Sigmoid colon (tissue), 4 donors: ENCODE results near the gene PCSK7.

Experiments
- EP300 ChIP-seq, 4 donors: sonication (generic); formaldehyde crosslinking; IDR thresholded peaks; one replicate each; pipeline ENCODE4 v1.6.1; 2017; ENCODE audit warnings: antibody characterized with exemption in 4 of 4
- POLR2A ChIP-seq, 2 donors: fragments of 450-650 bp; IDR thresholded peaks; one replicate each; pipeline ENCODE4 v1.6.1; 2016; ENCODE audit warnings: antibody characterized with exemption in 2 of 2, mild to moderate bottlenecking in 2 of 2, moderate library complexity in 2 of 2
- POLR2AphosphoS5 ChIP-seq, 4 donors: sonication (generic); formaldehyde crosslinking; IDR thresholded peaks; one replicate each; pipeline ENCODE4 v1.6.1; 2017; ENCODE audit warnings: antibody characterized with exemption in 4 of 4
- TF ChIP-seq, protein P1 (sequence below), 4 experiments: fragments of 450-650 bp in 3 of 4; fragments of 200-600 bp in 1 of 4; IDR thresholded peaks; one replicate each; pipeline ENCODE4 v1.5.1; 2016 to 2019; ENCODE audit warnings: antibody characterized with exemption in 4 of 4, mild to moderate bottlenecking in 3 of 4, moderate library complexity in 2 of 4

DNA sequence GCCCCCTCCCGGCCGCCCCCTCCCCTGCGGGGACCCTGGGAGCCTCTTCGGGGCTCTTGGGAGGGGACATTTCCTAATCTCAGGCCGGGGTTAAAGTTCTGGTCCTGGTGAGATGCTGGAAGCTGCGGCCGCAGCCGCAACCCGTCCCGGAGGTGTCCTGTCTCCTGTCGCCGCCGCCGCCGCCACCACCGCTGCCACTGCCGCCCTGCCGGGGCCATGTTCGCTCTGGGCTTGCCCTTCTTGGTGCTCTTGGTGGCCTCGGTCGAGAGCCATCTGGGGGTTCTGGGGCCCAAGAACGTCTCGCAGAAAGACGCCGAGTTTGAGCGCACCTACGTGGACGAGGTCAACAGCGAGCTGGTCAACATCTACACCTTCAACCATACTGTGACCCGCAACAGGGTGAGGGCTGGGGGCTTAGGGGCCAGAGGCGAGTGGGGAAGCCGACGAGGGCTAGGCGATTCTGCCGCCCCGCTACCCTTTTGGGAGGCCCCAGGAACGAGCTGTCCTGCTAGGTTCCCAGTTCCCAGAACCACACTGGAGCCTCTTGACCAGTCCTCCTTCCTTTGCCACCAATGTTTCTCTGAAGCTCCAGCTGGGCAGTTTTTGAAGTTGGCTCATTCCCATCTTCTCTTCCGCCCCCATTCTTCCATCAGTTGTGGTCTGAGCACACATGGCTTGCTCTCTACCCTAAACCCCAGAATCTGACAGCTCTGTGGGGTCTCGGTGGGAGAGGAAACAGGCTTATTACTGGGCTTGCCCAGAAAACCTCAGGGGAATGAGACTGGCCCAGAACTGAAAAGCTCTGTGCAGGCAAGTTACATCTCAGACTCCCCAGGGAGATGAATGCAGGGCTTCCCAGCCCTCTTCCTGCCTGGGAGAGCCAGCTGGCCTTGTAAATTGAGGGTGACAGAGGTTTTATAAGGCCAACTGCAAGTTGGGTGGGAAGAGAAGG is 52.5 kb downstream of the PCSK7 start:
- TF ChIP-seq POLR2A (IDR thresholded peaks at IDR 0.05) (peak in 1 of 2 donors; percentile 16), POLR2AphosphoS5 (IDR thresholded peaks at IDR 0.05) (peak in 3 of 4 donors; percentile 4 to 43 (median 40)), EP300 (IDR thresholded peaks at IDR 0.05) (no peak)
- TF ChIP-seq, protein P1, sequence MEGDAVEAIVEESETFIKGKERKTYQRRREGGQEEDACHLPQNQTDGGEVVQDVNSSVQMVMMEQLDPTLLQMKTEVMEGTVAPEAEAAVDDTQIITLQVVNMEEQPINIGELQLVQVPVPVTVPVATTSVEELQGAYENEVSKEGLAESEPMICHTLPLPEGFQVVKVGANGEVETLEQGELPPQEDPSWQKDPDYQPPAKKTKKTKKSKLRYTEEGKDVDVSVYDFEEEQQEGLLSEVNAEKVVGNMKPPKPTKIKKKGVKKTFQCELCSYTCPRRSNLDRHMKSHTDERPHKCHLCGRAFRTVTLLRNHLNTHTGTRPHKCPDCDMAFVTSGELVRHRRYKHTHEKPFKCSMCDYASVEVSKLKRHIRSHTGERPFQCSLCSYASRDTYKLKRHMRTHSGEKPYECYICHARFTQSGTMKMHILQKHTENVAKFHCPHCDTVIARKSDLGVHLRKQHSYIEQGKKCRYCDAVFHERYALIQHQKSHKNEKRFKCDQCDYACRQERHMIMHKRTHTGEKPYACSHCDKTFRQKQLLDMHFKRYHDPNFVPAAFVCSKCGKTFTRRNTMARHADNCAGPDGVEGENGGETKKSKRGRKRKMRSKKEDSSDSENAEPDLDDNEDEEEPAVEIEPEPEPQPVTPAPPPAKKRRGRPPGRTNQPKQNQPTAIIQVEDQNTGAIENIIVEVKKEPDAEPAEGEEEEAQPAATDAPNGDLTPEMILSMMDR (IDR thresholded peaks at IDR 0.05): no peak
